Karpas-422 (cell line): ENCODE results near the gene HOXA9. TPM values are rescaled to one million over a fixed set of nuclear protein-coding genes. Genes with fewer than 3 reads are reported as not detected.

Experiments used
- DNase-seq: peaks from one replicate; pipeline ENCODE4 v3.0.0-alpha.2; 2015
- H2AFZ ChIP-seq: fragments of 200-600 bp; sonication (generic); 2 replicates; pipeline ENCODE4 v1.6.1; 2014; ENCODE audit warnings: antibody characterized with exemption, low read length, mixed read lengths
- H3K27ac ChIP-seq: fragments of 200-600 bp; sonication (generic); 2 replicates; pipeline ENCODE4 v1.5.1; 2014; ENCODE audit warnings: mild to moderate bottlenecking, low read length, moderate library complexity
- H3K27me3 ChIP-seq: fragments of 200-600 bp; sonication (generic); 2 replicates; pipeline ENCODE4 v1.6.1; 2014; ENCODE audit warnings: low read length, mixed read lengths
- H3K36me3 ChIP-seq: fragments of 200-600 bp; sonication (generic); 2 replicates; pipeline ENCODE4 v1.6.1; 2014; ENCODE audit warnings: low read length, mixed read lengths; ENCODE audit not compliant: insufficient read depth
- H3K4me1 ChIP-seq: fragments of 200-600 bp; sonication (generic); 2 replicates; pipeline ENCODE4 v1.6.1; 2014; ENCODE audit warnings: mild to moderate bottlenecking, low read length, mixed read lengths
- H3K4me2 ChIP-seq: fragments of 200-600 bp; sonication (generic); 2 replicates; pipeline ENCODE4 v1.6.1; 2014; ENCODE audit warnings: low read length, low read depth, mild to moderate bottlenecking; ENCODE audit not compliant: poor library complexity, severe bottlenecking
- H3K4me3 ChIP-seq: fragments of 200-600 bp; sonication (generic); 2 replicates; pipeline ENCODE4 v1.5.1; 2014; ENCODE audit warnings: mild to moderate bottlenecking, antibody characterized with exemption, low read length, mixed read lengths
- H3K79me2 ChIP-seq: fragments of 200-600 bp; sonication (generic); 2 replicates; pipeline ENCODE4 v1.6.1; 2014; ENCODE audit warnings: mild to moderate bottlenecking, low read length, mixed read lengths
- H3K9ac ChIP-seq: fragments of 200-600 bp; sonication (generic); 2 replicates; pipeline ENCODE4 v1.6.0; 2014; ENCODE audit warnings: low read length
- H3K9me2 ChIP-seq: fragments of 200-600 bp; sonication (generic), shearing (Covaris generic); replicated peaks from 2 replicates; pipeline ENCODE4 v1.6.0; 2014; ENCODE audit warnings: mild to moderate bottlenecking, low read length, moderate library complexity; ENCODE audit not compliant: insufficient read depth
- H3K9me3 ChIP-seq: fragments of 300-700, 200-600 bp; sonication (generic); 2 replicates; pipeline ENCODE4 v1.6.1; 2014; ENCODE audit warnings: low read length, mixed read lengths
- H4K20me1 ChIP-seq: fragments of 200-600 bp; sonication (generic); 2 replicates; pipeline ENCODE4 v1.6.1; 2014; ENCODE audit warnings: mild to moderate bottlenecking, antibody characterized with exemption, low read length, low read depth; ENCODE audit not compliant: insufficient read depth
- total RNA-seq: library from RNA; depleted of rRNA; stranded (reverse); fragments of >200 nt; shearing (Covaris generic); gene quantifications from 2 replicates; pipeline ENCODE4 v1.2.3, GENCODE V29; 2014; ENCODE audit warnings: low replicate concordance

Gene HOXA9
- total RNA-seq, 1 experiment from 2014 or later: not detected

GRCh38 chr7:27171325-27171636 lies 5.9 kb upstream of the HOXA9 start:
- Histone ChIP-seq H3K9me3 (no peaks in the 10 kb centered on the region), H3K4me1 (no peaks in the 10 kb centered on the region), H3K9ac (no peak overlapping the region), H3K27ac (no peak overlapping the region), H2AFZ (no peak overlapping the region), H3K9me2 (no peaks in the 10 kb centered on the region), H3K4me3 (no peak overlapping the region), H3K27me3 (no peaks in the 10 kb centered on the region), H3K4me2 (no peak overlapping the region), H3K36me3 (no peaks in the 10 kb centered on the region), H4K20me1 (no peaks in the 10 kb centered on the region), H3K79me2 (no peaks in the 10 kb centered on the region)
- DNase-seq: no peak

- Histone ChIP-seq H3K4me1 (no peaks in the 10 kb centered on the region), H3K79me2 (no peaks in the 10 kb centered on the region)
- no peak for DNase-seq
Observed at GRCh38 chr7:27170426-27171324, 5.3 kb upstream of the HOXA9 start.

GRCh38 chr7:27169658-27170425 lies 4.5 kb upstream of the HOXA9 start:
- H4K20me1 ChIP-seq: no peaks in the 10 kb centered on the region
- H3K9me3 ChIP-seq: no peaks in the 10 kb centered on the region
- no peak for DNase-seq
- no peak overlapping the region for H3K27ac ChIP-seq
- no peaks in the 10 kb centered on the region for H3K36me3 ChIP-seq
- no peaks in the 10 kb centered on the region for H3K9me2 ChIP-seq
- H3K4me1 ChIP-seq: no peaks in the 10 kb centered on the region
- no peak overlapping the region for H3K9ac ChIP-seq
- H3K79me2 ChIP-seq: no peaks in the 10 kb centered on the region
- H2AFZ ChIP-seq: no peak overlapping the region
- no peak overlapping the region for H3K4me3 ChIP-seq
- H3K4me2 ChIP-seq: no peak overlapping the region
- no peaks in the 10 kb centered on the region for H3K27me3 ChIP-seq

More at GRCh38 chr7:27170426-27171324, 5.3 kb upstream of the HOXA9 start:
- Histone ChIP-seq H3K4me2 (no peak overlapping the region), H3K27me3 (no peaks in the 10 kb centered on the region), H3K9me2 (no peaks in the 10 kb centered on the region), H3K36me3 (no peaks in the 10 kb centered on the region), H3K4me3 (no peak overlapping the region), H3K9ac (no peak overlapping the region), H4K20me1 (no peaks in the 10 kb centered on the region), H3K27ac (no peak overlapping the region), H2AFZ (no peak overlapping the region), H3K9me3 (no peaks in the 10 kb centered on the region)

- Histone ChIP-seq H3K4me1 (no peaks in the 10 kb centered on the region), H2AFZ (no peak overlapping the region), H3K36me3 (no peaks in the 10 kb centered on the region), H3K9ac (no peak overlapping the region), H3K27ac (no peak overlapping the region), H3K9me3 (no peaks in the 10 kb centered on the region), H3K4me3 (no peak overlapping the region), H3K9me2 (no peaks in the 10 kb centered on the region), H3K79me2 (no peaks in the 10 kb centered on the region), H3K4me2 (no peak overlapping the region), H3K27me3 (no peaks in the 10 kb centered on the region), H4K20me1 (no peaks in the 10 kb centered on the region)
- no peak for DNase-seq
Observed at GRCh38 chr7:27168265-27168947, 3.1 kb upstream of the HOXA9 start.

- H3K79me2 ChIP-seq: no peaks in the 10 kb centered on the region
- no peak overlapping the region for H3K4me2 ChIP-seq
- H3K9me3 ChIP-seq: no peaks in the 10 kb centered on the region
- H3K36me3 ChIP-seq: no peaks in the 10 kb centered on the region
- H3K4me1 ChIP-seq: no peaks in the 10 kb centered on the region
- no peak overlapping the region for H3K4me3 ChIP-seq
- no peaks in the 10 kb centered on the region for H3K27me3 ChIP-seq
- H4K20me1 ChIP-seq: no peaks in the 10 kb centered on the region
- H3K9me2 ChIP-seq: no peaks in the 10 kb centered on the region
- H2AFZ ChIP-seq: no peak overlapping the region
- no peak overlapping the region for H3K9ac ChIP-seq
- H3K27ac ChIP-seq: no peak overlapping the region
- no peak for DNase-seq
Observed at GRCh38 chr7:27167916-27168264, 2.6 kb upstream of the HOXA9 start.

- Histone ChIP-seq H4K20me1 (no peaks in the 10 kb centered on the region), H3K27me3 (no peaks in the 10 kb centered on the region), H2AFZ (no peak overlapping the region), H3K9ac (no peak overlapping the region), H3K9me3 (no peaks in the 10 kb centered on the region), H3K4me3 (no peak overlapping the region), H3K4me1 (peaks cover 2% of the 10 kb centered on the region), H3K36me3 (no peaks in the 10 kb centered on the region), H3K9me2 (no peaks in the 10 kb centered on the region), H3K79me2 (no peaks in the 10 kb centered on the region), H3K27ac (no peak overlapping the region), H3K4me2 (no peak overlapping the region)
- no peak for DNase-seq
Observed at GRCh38 chr7:27166531-27167505, 1.5 kb upstream of the HOXA9 start.

GRCh38 chr7:27165996-27166530 lies 726 bp upstream of the HOXA9 start:
- no peak for DNase-seq
- Histone ChIP-seq H4K20me1 (no peaks in the 10 kb centered on the region), H3K9ac (no peak overlapping the region), H3K79me2 (no peaks in the 10 kb centered on the region), H2AFZ (no peak overlapping the region), H3K36me3 (no peaks in the 10 kb centered on the region), H3K9me2 (no peaks in the 10 kb centered on the region), H3K27ac (no peak overlapping the region), H3K4me1 (peaks cover 9% of the 10 kb centered on the region), H3K4me2 (no peak overlapping the region), H3K27me3 (no peaks in the 10 kb centered on the region), H3K4me3 (no peak overlapping the region), H3K9me3 (no peaks in the 10 kb centered on the region)
